ENCODE measurements around the gene SLIT1. TPM values are rescaled to one million over a fixed set of nuclear protein-coding genes. Genes with fewer than 3 reads are reported as not detected.

SLIT1 gene
- total RNA-seq, 1 donor from 2014 or later: 3.1 TPM

- no peak for ATAC-seq
- intact Hi-C loops (cut with DNase I): loop anchor here (5.0 kb wide), 1 partner anchor 729 kb away; no protein-coding TSS in a partner anchor
- no peak for DNase-seq (ENCODE audit: low spot score)
These were observed 162.2 kb downstream of the SLIT1 start for GRCh38 chr10:97023401-97024167.

DNA sequence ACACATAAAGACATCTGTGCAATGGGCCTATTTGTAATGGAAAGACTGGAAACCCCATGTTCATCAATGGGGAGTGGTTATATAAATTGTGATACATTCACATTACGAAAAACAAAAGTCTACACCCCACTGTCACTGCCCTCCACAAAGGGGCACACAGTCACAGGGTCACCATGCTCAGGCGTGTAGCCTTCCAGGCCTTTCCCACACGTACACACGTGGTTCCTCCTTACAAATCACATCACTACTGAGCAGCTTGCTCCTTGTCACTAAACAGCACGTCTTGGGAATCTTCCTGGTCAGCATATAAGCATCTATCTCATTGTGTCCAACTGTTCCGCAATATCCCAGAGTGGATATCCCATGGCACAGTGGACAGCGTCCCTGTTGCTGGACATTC, 163.1 kb downstream of the SLIT1 start:
- no peak for ATAC-seq
- intact Hi-C loops (cut with DNase I): loop anchor here (5.0 kb wide), 1 partner anchor 730 kb away; no protein-coding TSS in a partner anchor

DNA sequence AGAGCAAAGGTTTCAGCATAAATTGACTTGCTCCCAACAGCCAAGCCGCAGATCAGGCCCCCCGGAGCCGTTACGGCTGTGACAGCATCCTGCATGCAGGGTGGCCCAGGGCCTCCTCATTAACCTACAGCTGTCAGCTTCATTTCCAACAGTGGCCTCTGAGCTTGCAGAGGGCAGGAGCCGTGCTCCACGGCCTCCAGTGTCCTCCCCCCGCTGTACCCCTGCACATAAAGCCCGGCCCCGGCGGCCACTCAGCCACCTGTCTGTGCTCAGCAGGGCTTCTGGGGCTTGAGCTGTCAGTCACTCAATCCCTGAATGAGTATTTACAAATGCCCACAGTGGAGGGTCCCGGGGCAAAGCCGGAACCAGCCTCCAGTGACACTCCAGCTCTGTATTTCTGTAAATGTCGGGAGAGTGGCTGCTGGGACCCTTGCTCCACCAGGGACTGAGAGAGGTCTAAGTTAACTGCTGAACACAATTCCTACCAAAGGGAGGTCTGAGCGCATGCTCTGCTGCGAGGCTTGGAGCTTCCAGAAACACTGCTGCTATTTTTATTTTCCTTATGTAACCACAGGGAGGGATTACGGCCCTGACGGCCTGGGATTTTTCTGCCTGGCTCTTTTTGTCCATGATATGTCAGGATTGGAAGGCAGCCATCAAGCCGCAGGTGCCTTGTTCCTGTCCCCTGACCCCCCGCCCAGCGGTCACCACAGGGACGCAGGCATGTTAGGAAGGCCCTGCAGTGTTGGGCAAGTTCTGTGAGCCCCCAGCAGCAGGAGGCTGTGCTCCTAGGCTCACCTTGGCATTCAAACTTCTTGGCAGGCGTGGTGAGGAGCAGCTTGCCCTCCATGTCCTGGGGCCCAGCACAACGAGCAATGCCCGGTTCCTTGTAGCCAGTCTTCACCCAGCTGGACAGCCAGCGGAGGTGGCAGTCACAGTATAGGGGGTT, 165.0 kb downstream of the SLIT1 start:
- ATAC-seq (peak; percentile 88), DNase-seq (ENCODE audit: low spot score) (no peak)
- intact Hi-C loops (cut with DNase I): loop anchor here (5.0 kb wide), 1 partner anchor 732 kb away; no protein-coding TSS in a partner anchor

More for the DNA sequence above, 163.1 kb downstream of the SLIT1 start:
- DNase-seq (ENCODE audit: low spot score): no peak

DNA sequence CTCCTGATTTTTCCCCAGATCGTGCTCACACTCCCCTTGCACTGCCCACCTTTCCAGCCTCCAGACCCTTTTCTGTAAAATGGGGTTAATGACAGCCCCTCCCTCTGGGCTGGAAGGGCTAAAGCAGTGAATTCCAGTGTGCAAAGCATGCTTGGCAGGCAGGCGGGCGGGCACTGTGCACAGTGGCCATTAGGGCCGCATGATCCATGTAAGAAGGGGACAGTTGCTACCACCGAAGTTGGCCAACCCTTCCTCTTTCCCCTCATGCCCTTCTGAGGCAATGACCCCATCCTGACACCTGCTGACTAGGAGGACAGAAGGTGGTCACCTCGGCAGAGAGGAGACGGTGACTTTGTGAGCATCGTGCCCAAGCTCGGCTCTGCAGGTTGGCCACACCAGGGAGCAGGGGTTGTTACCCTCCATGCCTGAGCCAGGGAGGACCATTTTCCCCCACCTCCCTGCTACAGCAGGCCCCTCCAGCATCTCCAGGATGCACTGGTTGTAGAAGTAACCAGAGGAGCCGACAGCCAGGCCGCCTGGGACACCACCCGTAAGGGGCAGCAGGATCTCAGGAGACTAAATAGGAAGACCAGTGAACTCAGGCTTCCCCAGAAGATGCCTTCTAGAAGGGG, 166.4 kb downstream of the SLIT1 start:
- intact Hi-C loops (cut with DNase I): no loop called here
- no peak for ATAC-seq
- no peak for DNase-seq (ENCODE audit: low spot score)

DNA sequence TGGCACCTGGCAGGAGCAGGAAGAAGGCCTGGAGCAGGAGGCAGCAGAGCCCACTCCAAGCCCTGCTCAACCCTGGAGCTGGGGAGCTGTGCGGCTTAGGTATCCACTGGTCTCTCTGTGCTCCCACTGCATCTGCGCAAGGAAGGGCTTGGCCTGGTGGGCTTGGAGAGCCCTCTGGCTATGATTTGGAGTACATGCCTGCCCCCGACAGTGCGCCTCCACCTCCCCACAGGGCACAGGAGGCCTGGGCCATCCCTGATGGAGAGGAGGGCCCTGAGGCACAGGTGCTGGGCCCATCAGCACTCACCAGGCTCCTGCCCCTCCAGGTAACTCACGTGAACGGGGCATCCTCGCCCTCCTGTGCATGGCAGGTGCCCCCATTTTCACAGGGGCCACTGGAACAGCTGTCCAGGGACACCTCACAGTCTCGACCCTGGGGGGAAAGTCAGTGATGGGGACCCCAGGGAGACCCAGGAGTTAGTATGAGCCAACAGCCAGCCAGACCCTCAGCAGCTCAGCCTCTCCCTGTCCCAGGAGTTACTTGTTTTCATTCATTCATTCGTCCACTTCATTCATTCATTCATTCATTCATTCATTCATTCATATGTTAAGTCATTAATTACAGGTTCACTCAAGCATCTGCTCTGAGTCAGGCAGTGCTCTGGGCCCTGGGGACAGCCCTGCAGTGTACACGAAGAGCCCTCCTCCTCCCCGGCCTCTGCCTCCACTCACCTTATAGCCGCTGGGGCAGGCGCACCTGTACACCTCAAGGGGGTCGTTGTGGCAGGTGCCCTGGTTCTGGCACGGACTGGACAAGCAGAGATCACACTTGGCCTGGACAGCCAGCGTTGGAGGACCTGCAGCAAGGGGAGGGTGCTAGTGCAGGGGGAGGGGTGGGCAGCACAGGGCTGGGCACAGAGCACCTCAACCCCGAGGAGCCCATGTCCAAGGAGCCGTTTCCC, 167.2 kb downstream of the SLIT1 start:
- no peak for ATAC-seq
- intact Hi-C loops (cut with DNase I): no loop called here
- DNase-seq (ENCODE audit: low spot score): peak; percentile 33

- intact Hi-C loops (cut with DNase I): no loop called here
- DNase-seq (ENCODE audit: low spot score): peak; percentile 42
- ATAC-seq: no peak
These were observed 168.3 kb downstream of the SLIT1 start for GRCh38 chr10:97017474-97017903.

GRCh38 chr10:97016728-97017473, 168.9 kb downstream of the SLIT1 start:
- intact Hi-C loops (cut with DNase I): no loop called here
- DNase-seq (ENCODE audit: low spot score) (peak; percentile 36), ATAC-seq (no peak)

DNA sequence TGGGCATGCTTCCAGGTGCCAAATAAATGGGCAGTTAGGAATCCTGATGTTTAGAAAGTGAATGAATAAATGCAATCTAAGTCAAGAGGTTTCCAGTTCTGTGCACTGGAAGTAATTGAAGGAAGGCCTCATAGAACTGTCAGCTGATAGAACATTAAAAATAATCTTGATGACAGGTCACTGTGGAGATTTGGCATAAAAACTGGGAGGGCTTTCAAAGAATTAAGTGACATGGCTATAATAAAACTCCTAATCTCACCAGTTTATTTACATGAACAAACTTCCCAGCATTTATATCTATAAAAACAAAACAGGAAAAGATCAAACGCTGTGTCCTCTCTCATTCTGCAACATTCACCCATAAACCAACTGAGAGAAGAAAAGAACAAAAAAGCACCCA, 170.5 kb downstream of the SLIT1 start:
- no peak for DNase-seq (ENCODE audit: low spot score)
- intact Hi-C loops (cut with DNase I): no loop called here
- no peak for ATAC-seq

- ATAC-seq (no peak), DNase-seq (ENCODE audit: low spot score) (no peak)
- intact Hi-C loops (cut with DNase I): no loop called here
These were observed 171.8 kb downstream of the SLIT1 start for GRCh38 chr10:97013983-97014382.

DNA sequence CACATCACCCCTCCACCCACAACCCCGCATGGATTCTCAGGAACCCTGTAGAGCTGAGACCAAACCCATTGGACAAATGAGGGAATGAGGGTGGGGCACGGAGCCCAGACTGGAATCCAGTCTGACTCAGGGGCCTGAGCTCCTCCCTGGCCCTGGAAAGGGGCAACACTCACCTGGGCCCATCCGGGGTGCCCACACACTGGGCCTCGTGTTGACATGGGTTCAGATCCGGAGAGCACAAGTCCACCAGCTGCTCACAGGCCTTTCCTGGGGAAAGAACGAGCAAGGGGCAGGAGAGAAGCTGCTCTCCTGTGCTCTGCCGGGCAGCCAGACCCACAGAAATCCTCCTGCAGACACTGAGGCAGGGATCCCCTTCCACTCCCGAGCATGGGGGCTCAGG, 172.2 kb downstream of the SLIT1 start:
- intact Hi-C loops (cut with DNase I): no loop called here
- DNase-seq (ENCODE audit: low spot score): no peak
- no peak for ATAC-seq

- intact Hi-C loops (cut with DNase I): no loop called here
- DNase-seq (ENCODE audit: low spot score) (no peak), ATAC-seq (no peak)
These were observed 173.3 kb downstream of the SLIT1 start for GRCh38 chr10:97012470-97012869.

DNA sequence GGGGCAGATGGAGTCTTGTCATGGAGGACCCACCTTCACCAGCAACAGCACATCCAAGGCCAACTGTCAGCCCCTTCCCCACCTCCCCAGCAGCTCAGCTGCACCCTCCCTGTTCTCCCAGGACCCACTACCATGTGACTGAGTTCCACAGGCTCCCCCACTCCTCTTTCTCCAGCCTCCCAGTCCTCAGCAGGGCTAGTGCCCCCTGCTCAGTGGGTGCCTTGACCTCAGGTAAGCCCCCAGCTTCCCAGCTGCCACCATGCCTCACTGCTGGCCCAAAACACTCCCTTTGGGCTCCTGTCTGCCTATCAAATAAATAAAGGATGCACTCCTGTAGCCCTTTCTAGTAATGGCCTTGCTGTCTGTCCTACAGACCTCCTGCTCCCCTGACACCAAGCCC, 174.4 kb downstream of the SLIT1 start:
- ATAC-seq (no peak), DNase-seq (ENCODE audit: low spot score) (no peak)
- intact Hi-C loops (cut with DNase I): no loop called here

- DNase-seq (ENCODE audit: low spot score) (no peak), ATAC-seq (no peak)
- intact Hi-C loops (cut with DNase I): no loop called here
These were observed 175.0 kb downstream of the SLIT1 start for GRCh38 chr10:97010695-97011206.

- intact Hi-C loops (cut with DNase I): no loop called here
- ATAC-seq: no peak
- no peak for DNase-seq (ENCODE audit: low spot score)
These were observed 178.3 kb downstream of the SLIT1 start for GRCh38 chr10:97007417-97007816.

- ATAC-seq: no peak
- intact Hi-C loops (cut with DNase I): no loop called here
These were observed 179.4 kb downstream of the SLIT1 start for GRCh38 chr10:97006364-97006763.

DNA sequence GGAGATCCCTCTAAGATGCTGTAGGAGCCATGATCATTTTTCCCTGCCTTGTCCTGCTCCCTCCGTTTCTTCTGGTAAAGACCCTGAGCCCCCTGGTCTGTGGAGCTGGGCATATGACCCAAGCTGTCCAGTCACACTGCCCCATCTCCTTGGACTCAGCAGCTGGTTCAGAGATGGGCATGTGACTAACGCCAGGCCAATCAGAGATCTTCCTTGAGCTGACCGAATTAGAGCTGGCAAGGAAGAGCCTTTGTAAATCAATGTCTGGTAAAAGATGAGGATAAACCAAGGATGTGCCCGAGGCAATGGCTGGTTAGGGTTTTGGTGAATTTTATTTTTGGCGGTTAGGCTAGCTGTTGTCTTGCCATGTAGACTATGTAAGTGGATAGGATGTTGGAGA, 180.4 kb downstream of the SLIT1 start:
- ATAC-seq (no peak), DNase-seq (ENCODE audit: low spot score) (no peak)
- intact Hi-C loops (cut with DNase I): no loop called here

More at GRCh38 chr10:97006364-97006763, 179.4 kb downstream of the SLIT1 start:
- no peak for DNase-seq (ENCODE audit: low spot score)

GRCh38 chr10:97004591-97004990, 181.2 kb downstream of the SLIT1 start:
- DNase-seq (ENCODE audit: low spot score) (no peak), ATAC-seq (no peak)
- intact Hi-C loops (cut with DNase I): no loop called here

Measured in sciatic nerve (tissue), 2 donors.